HG03439 (cell line): ENCODE data around the gene MYH13.
"Not testable (repeated sequence)": the region's sequence is repeated elsewhere in the genome, so short reads cannot be mapped to it uniquely, and the experiment has no call there.

Source experiments
- ATAC-seq: cut with Tn5 transposase; IDR thresholded peaks from one replicate; pipeline ENCODE4 v1.9.1; 2021; ENCODE audit warnings: mild to moderate bottlenecking, moderate library complexity; ENCODE audit not compliant: unreplicated experiment

MYH13 gene

GRCh38 chr17:10306585-10306984, 66.2 kb downstream of the MYH13 start:
- no peak for ATAC-seq

GRCh38 chr17:10305398-10305797, 67.4 kb downstream of the MYH13 start:
- no peak for ATAC-seq

- ATAC-seq: no peak
Observed at GRCh38 chr17:10304758-10305300, 68.0 kb downstream of the MYH13 start.

GRCh38 chr17:10297691-10298090, 75.1 kb downstream of the MYH13 start:
- no peak for ATAC-seq

GRCh38 chr17:10295728-10296343, 77.0 kb downstream of the MYH13 start:
- no peak for ATAC-seq

GRCh38 chr17:10294180-10294579, 78.6 kb downstream of the MYH13 start:
- ATAC-seq: peak; percentile 69

GRCh38 chr17:10292057-10292937, 80.5 kb downstream of the MYH13 start:
- ATAC-seq: peak; percentile 58

GRCh38 chr17:10291576-10291975, 81.2 kb downstream of the MYH13 start:
- ATAC-seq: not testable (repeated sequence)

- no peak for ATAC-seq
Observed at GRCh38 chr17:10290041-10290440, 82.8 kb downstream of the MYH13 start.

GRCh38 chr17:10286324-10286723, 86.5 kb downstream of the MYH13 start:
- ATAC-seq: no peak

- no peak for ATAC-seq
Observed at GRCh38 chr17:10285896-10286295, 86.9 kb downstream of the MYH13 start.

- ATAC-seq: no peak
Observed at GRCh38 chr17:10280068-10280467, 92.7 kb downstream of the MYH13 start.

GRCh38 chr17:10278218-10278617, 94.6 kb downstream of the MYH13 start:
- no peak for ATAC-seq

GRCh38 chr17:10276436-10276835, 96.4 kb downstream of the MYH13 start:
- ATAC-seq: no peak

GRCh38 chr17:10275418-10275817, 97.4 kb downstream of the MYH13 start:
- no peak for ATAC-seq

- ATAC-seq: no peak
Observed at GRCh38 chr17:10271106-10271562, 101.7 kb downstream of the MYH13 start.

- ATAC-seq: no peak
Observed at GRCh38 chr17:10270258-10270657, 102.5 kb downstream of the MYH13 start.

GRCh38 chr17:10268005-10268404, 104.8 kb downstream of the MYH13 start:
- no peak for ATAC-seq

GRCh38 chr17:10266296-10266876, 106.4 kb downstream of the MYH13 start:
- ATAC-seq: no peak

GRCh38 chr17:10265100-10265810, 107.6 kb downstream of the MYH13 start:
- no peak for ATAC-seq

GRCh38 chr17:10264051-10264450, 108.8 kb downstream of the MYH13 start:
- ATAC-seq: no peak
